ENCODE results near the gene RDH5.
A peak's percentile ranks its signal among the peaks of the same experiment; 100 is the strongest.

RDH5 gene

GRCh38 chr12:55717011-55718007 lies 2.9 kb upstream of the RDH5 start:
- TF ChIP-seq, protein P1, sequence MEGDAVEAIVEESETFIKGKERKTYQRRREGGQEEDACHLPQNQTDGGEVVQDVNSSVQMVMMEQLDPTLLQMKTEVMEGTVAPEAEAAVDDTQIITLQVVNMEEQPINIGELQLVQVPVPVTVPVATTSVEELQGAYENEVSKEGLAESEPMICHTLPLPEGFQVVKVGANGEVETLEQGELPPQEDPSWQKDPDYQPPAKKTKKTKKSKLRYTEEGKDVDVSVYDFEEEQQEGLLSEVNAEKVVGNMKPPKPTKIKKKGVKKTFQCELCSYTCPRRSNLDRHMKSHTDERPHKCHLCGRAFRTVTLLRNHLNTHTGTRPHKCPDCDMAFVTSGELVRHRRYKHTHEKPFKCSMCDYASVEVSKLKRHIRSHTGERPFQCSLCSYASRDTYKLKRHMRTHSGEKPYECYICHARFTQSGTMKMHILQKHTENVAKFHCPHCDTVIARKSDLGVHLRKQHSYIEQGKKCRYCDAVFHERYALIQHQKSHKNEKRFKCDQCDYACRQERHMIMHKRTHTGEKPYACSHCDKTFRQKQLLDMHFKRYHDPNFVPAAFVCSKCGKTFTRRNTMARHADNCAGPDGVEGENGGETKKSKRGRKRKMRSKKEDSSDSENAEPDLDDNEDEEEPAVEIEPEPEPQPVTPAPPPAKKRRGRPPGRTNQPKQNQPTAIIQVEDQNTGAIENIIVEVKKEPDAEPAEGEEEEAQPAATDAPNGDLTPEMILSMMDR (IDR thresholded peaks at IDR 0.05): no peak

DNA sequence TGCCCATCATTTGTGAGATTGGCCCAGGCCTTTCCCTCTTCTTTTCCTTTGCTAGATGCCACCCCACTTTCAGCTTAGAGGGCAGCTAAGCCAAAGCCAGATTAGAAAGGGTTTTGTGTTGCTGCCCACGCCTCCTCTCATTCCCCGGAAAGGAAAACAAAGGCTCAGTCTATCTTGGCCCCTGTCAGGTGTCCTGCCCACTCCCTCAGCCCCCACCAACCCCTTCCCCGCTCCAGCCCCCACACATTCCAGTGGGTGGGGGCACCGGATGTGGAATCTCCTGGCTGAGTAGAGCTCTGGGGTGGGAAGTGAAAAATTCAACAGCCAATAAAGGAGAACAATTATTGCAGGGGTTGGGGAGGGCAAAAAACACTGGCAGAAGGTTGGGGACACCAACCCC lies 2.2 kb upstream of the RDH5 start:
- TF ChIP-seq, protein P1 (IDR thresholded peaks at IDR 0.05): no peak

GRCh38 chr12:55718624-55719275 lies 1.4 kb upstream of the RDH5 start:
- TF ChIP-seq, protein P1 (IDR thresholded peaks at IDR 0.05): no peak

GRCh38 chr12:55719371-55719770 lies 822 bp upstream of the RDH5 start:
- TF ChIP-seq, protein P1 (IDR thresholded peaks at IDR 0.05): no peak

DNA sequence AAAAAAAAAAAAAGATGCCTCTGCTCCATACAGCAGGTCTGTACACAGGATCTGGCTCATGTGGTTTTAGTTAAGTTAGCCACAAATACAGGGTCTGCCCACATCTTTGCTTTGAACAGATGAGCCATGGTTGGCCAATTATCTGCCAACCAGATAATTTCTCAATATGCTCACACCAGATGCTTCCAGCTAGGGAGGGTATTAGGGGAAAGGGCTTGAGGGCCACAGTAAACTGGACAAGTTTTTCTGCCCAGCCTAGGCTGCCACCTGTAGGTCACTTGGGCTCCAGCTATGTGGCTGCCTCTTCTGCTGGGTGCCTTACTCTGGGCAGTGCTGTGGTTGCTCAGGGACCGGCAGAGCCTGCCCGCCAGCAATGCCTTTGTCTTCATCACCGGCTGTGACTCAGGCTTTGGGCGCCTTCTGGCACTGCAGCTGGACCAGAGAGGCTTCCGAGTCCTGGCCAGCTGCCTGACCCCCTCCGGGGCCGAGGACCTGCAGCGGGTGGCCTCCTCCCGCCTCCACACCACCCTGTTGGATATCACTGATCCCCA lies 776 bp downstream of the RDH5 start:
- TF ChIP-seq, protein P1 (IDR thresholded peaks at IDR 0.05): peak; percentile 52

- TF ChIP-seq, protein P1 (IDR thresholded peaks at IDR 0.05): no peak
These were observed 1.5 kb downstream of the RDH5 start for GRCh38 chr12:55721601-55722213.

- TF ChIP-seq, protein P1 (IDR thresholded peaks at IDR 0.05): no peak
These were observed 2.8 kb downstream of the RDH5 start for GRCh38 chr12:55722948-55723347.

Data from LNCAP (cell line).